HCT116 (cell line): ENCODE results near the gene HABP2. TPM values are rescaled to one million over a fixed set of nuclear protein-coding genes. Genes with fewer than 3 reads are reported as not detected.

Experiments
- ATAC-seq: fragments of 200-7000 bp; cut with Tn5 transposase; 2 replicates; pipeline ENCODE4 v1.9.1; 2020; ENCODE audit warnings: mild to moderate bottlenecking, moderate library complexity
- BruUV-seq: library from RNA; stranded (reverse); fragments of 400-500 nt; replicated peaks from 2 replicates; lab custom pipeline; 2021; lab: Mats Ljungman, UMichigan
- CTCF ChIA-PET: fragments of 300-600 bp; sonication (Branson Sonifier 250); formaldehyde crosslinking; loops from one replicate; lab custom pipeline; 2021; ENCODE audit warnings: antibody characterized with exemption; lab: Charles Lee
- POLR2A ChIA-PET: fragments of 300-600, 350-600 bp; sonication (Branson Sonifier 250); formaldehyde crosslinking; loops from one replicate; lab custom pipeline; 2021; ENCODE audit warnings: antibody characterized with exemption; lab: Charles Lee
- RAD21 ChIA-PET, 2 experiments: fragments of 300-600 bp; sonication (Branson Sonifier 250); formaldehyde crosslinking; loops; one replicate each; lab custom pipeline; 2023; ENCODE audit warnings: low total read pairs in 2 of 2; ENCODE audit not compliant: uncharacterized antibody in 2 of 2, unreplicated experiment in 2 of 2, low non-redundant PET in 1 of 2; lab: Charles Lee
- DNase-seq: peaks from one replicate; pipeline ENCODE4 v3.0.0-alpha.2; 2010; ENCODE audit warnings: low read depth, low spot score
- H2AFZ ChIP-seq: fragments of 200-600 bp; shearing (Covaris generic), sonication (generic); 2 replicates; pipeline ENCODE4 v1.6.1; 2017; ENCODE audit warnings: low read depth, mixed run types, mixed read lengths, antibody characterized with exemption, low read length; ENCODE audit not compliant: poor library complexity, severe bottlenecking
- H3K27ac ChIP-seq: 2 replicates; pipeline ENCODE4 v1.5.1; 2012; ENCODE audit warnings: low read depth, low read length
- H3K27me3 ChIP-seq: fragments of 200-600 bp; sonication (generic); 2 replicates; pipeline ENCODE4 v1.6.1; 2016; ENCODE audit warnings: mixed run types, low read length, mixed read lengths; ENCODE audit not compliant: insufficient read depth
- H3K36me3 ChIP-seq, 2 experiments: fragments of 200-500 bp in 1 of 2; fragments of 200-600 bp in 1 of 2; sonication (Bioruptor generic) in 1 of 2; sonication (generic) in 1 of 2; 2 replicates each; pipeline versions ENCODE4 v1.5.1 to v1.6.1; 2014 to 2016; ENCODE audit warnings: low read length in 2 of 2, inconsistent platforms in 1 of 2, mixed read lengths in 1 of 2, mixed run types in 1 of 2; ENCODE audit not compliant: insufficient read depth in 2 of 2, control insufficient read depth in 1 of 2
- H3K4me1 ChIP-seq, 2 experiments: fragments of 200-600 bp in 1 of 2; sonication (generic) in 1 of 2; 2 replicates each; pipeline versions ENCODE4 v1.5.1 to v1.6.1; 2012 to 2017; ENCODE audit warnings: low read length in 2 of 2, inconsistent platforms in 1 of 2, mild to moderate bottlenecking in 1 of 2, mixed read lengths in 1 of 2, mixed run types in 1 of 2, moderate library complexity in 1 of 2; ENCODE audit not compliant: insufficient read depth in 2 of 2, control insufficient read depth in 1 of 2
- H3K4me2 ChIP-seq: fragments of 200-600 bp; sonication (generic); 2 replicates; pipeline ENCODE4 v1.6.1; 2017; ENCODE audit warnings: mixed run types, low read length, mixed read lengths
- H3K4me3 ChIP-seq, 2 experiments: fragments of 200-600 bp in 1 of 2; sonication (generic) in 1 of 2; replicated peaks in 1 of 2; 2 replicates each; pipeline ENCODE4 v1.5.1; 2011 to 2016; ENCODE audit warnings: low read length in 2 of 2, control low read depth in 1 of 2, low read depth in 1 of 2, mild to moderate bottlenecking in 1 of 2, mixed read lengths in 1 of 2, mixed run types in 1 of 2
- H3K79me2 ChIP-seq: fragments of 200-600 bp; sonication (generic); 2 replicates; pipeline ENCODE4 v1.6.1; 2017; ENCODE audit warnings: mild to moderate bottlenecking, mixed run types, low read length, moderate library complexity, mixed read lengths; ENCODE audit not compliant: insufficient read depth
- H3K9ac ChIP-seq: fragments of 200-600 bp; sonication (generic); 2 replicates; pipeline ENCODE4 v1.6.1; 2016; ENCODE audit warnings: low read length, mixed read lengths
- H3K9me2 ChIP-seq: fragments of 200-600 bp; sonication (generic), shearing (Covaris generic); 2 replicates; pipeline ENCODE4 v1.6.1; 2017; ENCODE audit warnings: mixed run types, mild to moderate bottlenecking, moderate library complexity; ENCODE audit not compliant: insufficient read depth
- H3K9me3 ChIP-seq, 2 experiments: fragments of 200-500 bp in 1 of 2; fragments of 200-600 bp in 1 of 2; sonication (Bioruptor generic) in 1 of 2; sonication (generic) in 1 of 2; 2 replicates each; pipeline ENCODE4 v1.6.1; 2014 to 2017; ENCODE audit warnings: low read length in 2 of 2, mixed read lengths in 2 of 2, inconsistent platforms in 1 of 2, low read depth in 1 of 2, mild to moderate bottlenecking in 1 of 2, mixed run types in 1 of 2, moderate library complexity in 1 of 2; ENCODE audit not compliant: control insufficient read depth in 1 of 2, insufficient read depth in 1 of 2
- H4K20me1 ChIP-seq: fragments of 200-600 bp; sonication (generic), shearing (Covaris generic); 2 replicates; pipeline ENCODE4 v1.6.1; 2017; ENCODE audit warnings: mixed run types, mild to moderate bottlenecking, moderate library complexity; ENCODE audit not compliant: insufficient read depth
- ATF3 ChIP-seq: IDR thresholded peaks from 2 replicates; pipeline ENCODE4 v1.6.1; 2012
- CBX3 ChIP-seq: IDR thresholded peaks from 2 replicates; pipeline ENCODE4 v1.6.1; 2012; ENCODE audit warnings: low read depth
- CEBPB ChIP-seq: IDR thresholded peaks from 2 replicates; pipeline ENCODE4 v1.6.1; 2012; ENCODE audit warnings: low read depth
- CTCF ChIP-seq, 3 experiments: fragments of 200-600 bp in 1 of 3; sonication (generic) in 1 of 3; IDR thresholded peaks in 2 of 3; conservative IDR thresholded peaks in 1 of 3; 2 replicates each; pipeline ENCODE4 v1.5.1; 2012 to 2017; ENCODE audit warnings: low read depth in 2 of 3, low read length in 2 of 3, antibody characterized with exemption in 1 of 3, borderline replicate concordance in 1 of 3, control low read depth in 1 of 3, mild to moderate bottlenecking in 1 of 3, mixed read lengths in 1 of 3, mixed run types in 1 of 3, moderate library complexity in 1 of 3; ENCODE audit not compliant: insufficient read depth in 1 of 3
- EGR1 ChIP-seq: IDR thresholded peaks from 2 replicates; pipeline ENCODE4 v1.6.1; 2012; ENCODE audit warnings: low read depth
- ELF1 ChIP-seq: IDR thresholded peaks from 2 replicates; pipeline ENCODE4 v1.6.1; 2012; ENCODE audit warnings: low read depth, borderline replicate concordance
- EZH2 ChIP-seq: fragments of 200-600 bp; sonication (generic); IDR thresholded peaks from 2 replicates; pipeline ENCODE4 v1.6.1; 2017; ENCODE audit warnings: antibody characterized with exemption, mixed run types
- JUND ChIP-seq: IDR thresholded peaks from 2 replicates; pipeline ENCODE4 v1.6.1; 2012
- MAX ChIP-seq: IDR thresholded peaks from 2 replicates; pipeline ENCODE4 v1.6.1; 2012
- POLR2A ChIP-seq: IDR thresholded peaks from 2 replicates; pipeline ENCODE4 v1.7.0; 2011; ENCODE audit warnings: borderline replicate concordance; ENCODE audit not compliant: insufficient read depth, insufficient read length; ENCODE audit errors: extremely low read depth
- POLR2AphosphoS5 ChIP-seq: IDR thresholded peaks from 2 replicates; pipeline ENCODE4 v1.6.1; 2011; ENCODE audit warnings: mild to moderate bottlenecking, low read depth, low read length, moderate library complexity
- RAD21 ChIP-seq: IDR thresholded peaks from 2 replicates; pipeline ENCODE4 v1.6.1; 2012; ENCODE audit warnings: low read depth, mild to moderate bottlenecking
- SIN3A ChIP-seq: IDR thresholded peaks from 2 replicates; pipeline ENCODE4 v1.6.1; 2012; ENCODE audit warnings: low read depth
- SRF ChIP-seq: IDR thresholded peaks from 2 replicates; pipeline ENCODE4 v1.6.1; 2012; ENCODE audit warnings: low read depth
- TCF7L2 ChIP-seq: IDR thresholded peaks from 2 replicates; pipeline ENCODE4 v1.7.0; 2011; ENCODE audit warnings: borderline replicate concordance, inconsistent platforms; ENCODE audit not compliant: insufficient read depth, insufficient read length; ENCODE audit errors: extremely low read depth
- ZBTB33 ChIP-seq: IDR thresholded peaks from 2 replicates; pipeline ENCODE4 v1.6.1; 2011; ENCODE audit warnings: mild to moderate bottlenecking, low read length, moderate library complexity; ENCODE audit not compliant: insufficient replicate concordance; ENCODE audit errors: extremely low read depth
- ZFX ChIP-seq: fragments of 450-650 bp; IDR thresholded peaks from 2 replicates; pipeline ENCODE4 v1.6.1; 2017
- intact Hi-C: fragments of 100-400 bp; cut with micrococcal nuclease; formaldehyde crosslinking; loops from 2 replicates; pipeline ENCODE4 v1.10.0; 2022
- total RNA-seq: library from RNA; stranded (reverse); gene quantifications from one replicate; pipeline ENCODE4 v1.2.1, GENCODE V29; 2021; ENCODE audit not compliant: unreplicated experiment

Gene HABP2
- total RNA-seq, 1 experiment from 2014 or later: 0.20 TPM

- H3K9me3 ChIP-seq: no peaks in the 10 kb centered on the region
- H3K4me3 ChIP-seq: no peak overlapping the region
- H3K79me2 ChIP-seq: no peaks in the 10 kb centered on the region
- CTCF ChIA-PET: no interaction called here
- H3K27ac ChIP-seq: no peak overlapping the region
- intact Hi-C loops: loop anchor here (5.0 kb wide), 3 partner anchors 109 to 1084 kb away; no protein-coding TSS in a partner anchor
- DNase-seq (no peak), ATAC-seq (no peak)
- POLR2A ChIA-PET: no interaction called here
- no TSS peak for BruUV-seq
- H3K4me2 ChIP-seq: no peak overlapping the region
- no peak overlapping the region for H3K9ac ChIP-seq
- no peaks in the 10 kb centered on the region for H3K36me3 ChIP-seq
- H3K27me3 ChIP-seq: 0 out of 2 replicates have a peak, but pooled peaks cover 4% of the 10 kb centered on the region
- RAD21 ChIA-PET: no interaction called here
- H3K9me2 ChIP-seq: no peaks in the 10 kb centered on the region
- H2AFZ ChIP-seq: no peak overlapping the region
- no peak for TF ChIP-seq SRF
- no peak for TF ChIP-seq ATF3
- TF ChIP-seq CBX3: no peak
- TF ChIP-seq TCF7L2: no peak
- peaks cover 5 to 6% of the 10 kb centered on the region in 2 experiments; a peak in 3 of 4 replicates for H3K4me1 ChIP-seq
- no peaks in the 10 kb centered on the region for H4K20me1 ChIP-seq
Observed at GRCh38 chr10:113561214-113561613, 8.4 kb downstream of the HABP2 start.

GRCh38 chr10:113562069-113562468 is 9.2 kb downstream of the HABP2 start:
- no peak overlapping the region for H3K27ac ChIP-seq
- H4K20me1 ChIP-seq: no peaks in the 10 kb centered on the region
- H3K79me2 ChIP-seq: no peaks in the 10 kb centered on the region
- no peaks in the 10 kb centered on the region for H3K9me3 ChIP-seq
- no peaks in the 10 kb centered on the region for H3K9me2 ChIP-seq
- H3K9ac ChIP-seq: no peak overlapping the region
- peaks cover 5 to 6% of the 10 kb centered on the region in 2 experiments; a peak in 3 of 4 replicates for H3K4me1 ChIP-seq
- BruUV-seq: no TSS peak
- ATAC-seq: no peak
- RAD21 ChIA-PET: interaction anchor here in 1 of 2 experiments (2.0 kb wide), 1 partner anchor 177 kb away, joined by 10 read pairs; no protein-coding TSS in a partner anchor
- intact Hi-C loops: loop anchor here (5.0 kb wide), 3 partner anchors 110 to 1085 kb away; no protein-coding TSS in a partner anchor
- POLR2A ChIA-PET: no interaction called here
- H3K4me2 ChIP-seq: no peak overlapping the region
- H3K27me3 ChIP-seq: 0 out of 2 replicates have a peak, but pooled peaks cover 4% of the 10 kb centered on the region
- H3K36me3 ChIP-seq: no peaks in the 10 kb centered on the region
- no peak overlapping the region for H2AFZ ChIP-seq
- no peak overlapping the region for H3K4me3 ChIP-seq
- CTCF ChIA-PET: interaction anchor here (1.5 to 2.0 kb wide), 4 partner anchors 10 to 176 kb away, joined by 4 to 15 read pairs (median 8); no protein-coding TSS in a partner anchor
- DNase-seq: no peak
- no peak for TF ChIP-seq ZBTB33
- TF ChIP-seq POLR2A: no peak
- no peak for TF ChIP-seq ATF3
- TF ChIP-seq SIN3A: no peak
- no peak for TF ChIP-seq CEBPB
- TF ChIP-seq EZH2: no peak
- no peak for TF ChIP-seq SRF
- no peak for TF ChIP-seq MAX
- TF ChIP-seq ELF1: no peak
- TF ChIP-seq JUND: no peak
- no peak for TF ChIP-seq CTCF (IDR thresholded peaks at IDR 0.05 in 2 of 3, conservative IDR thresholded peaks at IDR 0.05 in 1 of 3; ENCODE audit: borderline replicate concordance in 1 of 3, insufficient read depth in 1 of 3, low read depth in 2 of 3, low read length in 2 of 3)
- TF ChIP-seq ZFX: no peak
- TF ChIP-seq POLR2AphosphoS5: no peak
- no peak for TF ChIP-seq EGR1
- no peak for TF ChIP-seq RAD21
